Measurements from ENCODE around the gene NUDT16L1. TPM values are rescaled to one million over a fixed set of nuclear protein-coding genes. Genes with fewer than 3 reads are reported as not detected.

NUDT16L1 gene
- total RNA-seq, 2 experiments from 2014 or later, result 14.9 to 15.9 TPM

DNA sequence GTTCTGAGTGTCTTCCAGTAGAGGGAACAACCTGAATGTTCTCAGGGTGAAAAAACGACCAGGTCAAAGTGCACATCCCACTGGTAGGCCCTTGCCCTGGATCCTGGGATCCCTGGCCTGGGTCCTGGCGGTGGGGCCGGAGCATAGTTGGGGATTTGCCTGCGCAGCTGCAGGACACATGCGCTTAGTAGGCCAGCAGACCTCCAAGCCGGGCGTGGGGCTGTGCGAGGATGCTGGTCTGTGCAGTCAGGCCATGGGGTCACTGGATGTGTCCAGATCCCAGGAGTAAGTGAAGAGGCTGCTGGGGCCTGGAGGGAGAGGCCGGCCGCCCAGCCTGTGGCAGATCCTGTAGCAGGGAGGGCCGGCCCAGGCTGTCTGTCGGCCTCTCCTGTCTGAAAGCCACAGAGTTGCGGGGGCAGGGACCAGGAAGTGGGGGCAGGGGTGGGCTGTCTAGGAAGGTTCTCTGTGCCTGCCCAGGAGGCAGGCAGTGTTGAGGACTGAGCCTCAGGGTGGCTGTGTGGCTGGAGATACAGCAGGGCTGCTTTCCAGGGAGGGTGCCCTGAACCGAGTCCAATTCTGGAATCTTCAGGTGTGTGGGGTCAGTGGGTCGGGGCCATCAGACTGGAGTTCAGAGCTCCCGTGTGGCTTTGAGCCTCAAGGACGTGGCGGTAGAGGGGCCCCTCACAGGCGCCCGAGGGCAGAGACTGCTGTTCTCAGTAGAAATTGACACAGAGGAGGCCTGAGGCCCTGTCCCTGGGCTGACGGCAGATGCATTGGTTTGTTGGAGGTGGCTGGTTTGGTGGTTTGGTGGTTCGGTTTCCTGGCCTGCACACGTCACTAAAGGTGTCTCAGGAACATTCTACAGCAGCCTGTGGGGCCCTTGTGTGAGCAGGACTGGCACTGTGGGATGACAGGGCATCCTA is 17.2 kb upstream of the NUDT16L1 start:
- Histone ChIP-seq H4K20me1 (ENCODE audit: insufficient read depth, low read length) (no peaks in the 10 kb centered on the region), H3K4me1 (ENCODE audit: insufficient read depth, low read length, poor library complexity, severe bottlenecking) (no peaks in the 10 kb centered on the region), H3K27ac (ENCODE audit: low read depth, low read length, poor library complexity, severe bottlenecking) (no peak overlapping the region), H3K4me3 (ENCODE audit: low read depth, low read length, poor library complexity, severe bottlenecking) (no peak overlapping the region), H3K4me2 (ENCODE audit: low read length) (no peak overlapping the region), H2AFZ (ENCODE audit: low read length) (no peak overlapping the region), H3K9me2 (ENCODE audit: insufficient read depth, low read length) (no peaks in the 10 kb centered on the region), H3K79me2 (ENCODE audit: insufficient read depth, low read depth, low read length) (no peaks in the 10 kb centered on the region), H3K36me3 (ENCODE audit: insufficient read depth, low read length) (no peaks in the 10 kb centered on the region), H3K9me3 (ENCODE audit: low read length) (no peaks in the 10 kb centered on the region)
- POLR2A ChIA-PET, result no interaction called here
- no TSS peak for BruUV-seq (replicated peaks)
- TF ChIP-seq CTCF (conservative IDR thresholded peaks at IDR 0.05; ENCODE audit: low read length), result no peak
- no peak for TF ChIP-seq EZH2phosphoT487 (IDR thresholded peaks at IDR 0.05; ENCODE audit: borderline replicate concordance, low read depth, low read length)
- CTCF ChIA-PET (ENCODE audit: unreplicated experiment), result no interaction called here
- DNase-seq (ENCODE audit: low spot score), result no peak
- intact Hi-C loops (cut with micrococcal nuclease; ENCODE audit: unreplicated experiment), result no loop called here

GRCh38 chr16:4676831-4677230 is 16.5 kb upstream of the NUDT16L1 start:
- Histone ChIP-seq H3K36me3 (ENCODE audit: insufficient read depth, low read length) (no peaks in the 10 kb centered on the region), H3K4me2 (ENCODE audit: low read length) (no peak overlapping the region), H3K4me3 (ENCODE audit: low read depth, low read length, poor library complexity, severe bottlenecking) (no peak overlapping the region), H4K20me1 (ENCODE audit: insufficient read depth, low read length) (no peaks in the 10 kb centered on the region), H3K9me2 (ENCODE audit: insufficient read depth, low read length) (no peaks in the 10 kb centered on the region), H3K4me1 (ENCODE audit: insufficient read depth, low read length, poor library complexity, severe bottlenecking) (no peaks in the 10 kb centered on the region), H3K9me3 (ENCODE audit: low read length) (no peaks in the 10 kb centered on the region), H3K79me2 (ENCODE audit: insufficient read depth, low read depth, low read length) (no peaks in the 10 kb centered on the region), H2AFZ (ENCODE audit: low read length) (no peak overlapping the region), H3K27ac (ENCODE audit: low read depth, low read length, poor library complexity, severe bottlenecking) (no peak overlapping the region)
- no TSS peak for BruUV-seq (replicated peaks)
- ChIA-PET POLR2A (no interaction called here), CTCF (ENCODE audit: unreplicated experiment) (no interaction called here)
- TF ChIP-seq CTCF (conservative IDR thresholded peaks at IDR 0.05; ENCODE audit: low read length) (no peak), EZH2phosphoT487 (IDR thresholded peaks at IDR 0.05; ENCODE audit: borderline replicate concordance, low read depth, low read length) (no peak)
- intact Hi-C loops (cut with micrococcal nuclease; ENCODE audit: unreplicated experiment), result no loop called here
- no peak for DNase-seq (ENCODE audit: low spot score)

GRCh38 chr16:4677390-4677789 is 16.0 kb upstream of the NUDT16L1 start:
- no peak overlapping the region for H2AFZ ChIP-seq (ENCODE audit: low read length)
- no peak overlapping the region for H3K4me3 ChIP-seq (ENCODE audit: low read depth, low read length, poor library complexity, severe bottlenecking)
- TF ChIP-seq EZH2phosphoT487 (IDR thresholded peaks at IDR 0.05; ENCODE audit: borderline replicate concordance, low read depth, low read length) (no peak), CTCF (conservative IDR thresholded peaks at IDR 0.05; ENCODE audit: low read length) (no peak)
- no peak overlapping the region for H3K27ac ChIP-seq (ENCODE audit: low read depth, low read length, poor library complexity, severe bottlenecking)
- no peaks in the 10 kb centered on the region for H3K4me1 ChIP-seq (ENCODE audit: insufficient read depth, low read length, poor library complexity, severe bottlenecking)
- BruUV-seq (replicated peaks), result no TSS peak
- H3K36me3 ChIP-seq (ENCODE audit: insufficient read depth, low read length), result no peaks in the 10 kb centered on the region
- H3K9me2 ChIP-seq (ENCODE audit: insufficient read depth, low read length), result no peaks in the 10 kb centered on the region
- ChIA-PET CTCF (ENCODE audit: unreplicated experiment) (no interaction called here), POLR2A (no interaction called here)
- H4K20me1 ChIP-seq (ENCODE audit: insufficient read depth, low read length), result no peaks in the 10 kb centered on the region
- intact Hi-C loops (cut with micrococcal nuclease; ENCODE audit: unreplicated experiment), result no loop called here
- H3K4me2 ChIP-seq (ENCODE audit: low read length), result no peak overlapping the region
- no peaks in the 10 kb centered on the region for H3K79me2 ChIP-seq (ENCODE audit: insufficient read depth, low read depth, low read length)
- DNase-seq (ENCODE audit: low spot score), result no peak
- no peaks in the 10 kb centered on the region for H3K9me3 ChIP-seq (ENCODE audit: low read length)
